HG03280 (cell line): Measurements from ENCODE around the gene VSTM2B.

Experiments used
- ATAC-seq: cut with Tn5 transposase; IDR thresholded peaks from one replicate; pipeline ENCODE4 v1.9.1; 2021; ENCODE audit warnings: mild to moderate bottlenecking, moderate library complexity; ENCODE audit not compliant: unreplicated experiment

Gene VSTM2B

GRCh38 chr19:29563486-29564101 lies 37.8 kb downstream of the VSTM2B start:
- ATAC-seq: no peak

- no peak for ATAC-seq
Measured at GRCh38 chr19:29564574-29565005, 38.8 kb downstream of the VSTM2B start.

- no peak for ATAC-seq
Measured at GRCh38 chr19:29565171-29565570, 39.4 kb downstream of the VSTM2B start.

GRCh38 chr19:29566496-29567054 lies 40.8 kb downstream of the VSTM2B start:
- no peak for ATAC-seq

- ATAC-seq: no peak
Measured at GRCh38 chr19:29567366-29567915, 41.6 kb downstream of the VSTM2B start.

- no peak for ATAC-seq
Measured at GRCh38 chr19:29568036-29569025, 42.5 kb downstream of the VSTM2B start.

- no peak for ATAC-seq
Measured at GRCh38 chr19:29569038-29569911, 43.5 kb downstream of the VSTM2B start.

- no peak for ATAC-seq
Measured at GRCh38 chr19:29571181-29571580, 45.4 kb downstream of the VSTM2B start.

GRCh38 chr19:29573486-29573885 lies 47.7 kb downstream of the VSTM2B start:
- ATAC-seq: no peak

GRCh38 chr19:29574510-29574909 lies 48.7 kb downstream of the VSTM2B start:
- ATAC-seq: no peak

- no peak for ATAC-seq
Measured at GRCh38 chr19:29576046-29576606, 50.3 kb downstream of the VSTM2B start.

GRCh38 chr19:29576761-29577648 lies 51.2 kb downstream of the VSTM2B start:
- no peak for ATAC-seq

GRCh38 chr19:29577649-29577963 lies 51.8 kb downstream of the VSTM2B start:
- no peak for ATAC-seq

- no peak for ATAC-seq
Measured at GRCh38 chr19:29578349-29578748, 52.6 kb downstream of the VSTM2B start.

- no peak for ATAC-seq
Measured at GRCh38 chr19:29579308-29579910, 53.6 kb downstream of the VSTM2B start.

- ATAC-seq: no peak
Measured at GRCh38 chr19:29581398-29581797, 55.6 kb downstream of the VSTM2B start.

GRCh38 chr19:29583196-29583999 lies 57.6 kb downstream of the VSTM2B start:
- no peak for ATAC-seq

- no peak for ATAC-seq
Measured at GRCh38 chr19:29586401-29586800, 60.6 kb downstream of the VSTM2B start.
